NCI-H82 treated with DMSO at 0.1 percent for 48 hours (cell line): ENCODE data around the gene HTR2B.
"Not testable (repeated sequence)": the region's sequence is repeated elsewhere in the genome, so short reads cannot be mapped to it uniquely, and the experiment has no call there.

Source experiments
- DNase-seq: peaks from one replicate; lab custom pipeline; 2025; ENCODE audit not compliant: unreplicated experiment; lab: John Stamatoyannopoulos, UW

Gene HTR2B

GRCh38 chr2:231099918-231100317, 24.9 kb downstream of the HTR2B start:
- no peak for DNase-seq

- no peak for DNase-seq
Observed at GRCh38 chr2:231094736-231095346, 30.0 kb downstream of the HTR2B start.

- no peak for DNase-seq
Observed at GRCh38 chr2:231093933-231094332, 30.9 kb downstream of the HTR2B start.

GRCh38 chr2:231088754-231089153, 36.1 kb downstream of the HTR2B start:
- DNase-seq, result no peak

- DNase-seq, result no peak
Observed at GRCh38 chr2:231084565-231084964, 40.3 kb downstream of the HTR2B start.

GRCh38 chr2:231069379-231070054, 55.3 kb downstream of the HTR2B start:
- no peak for DNase-seq

- no peak for DNase-seq
Observed at GRCh38 chr2:231068525-231069222, 56.2 kb downstream of the HTR2B start.

- DNase-seq, result not testable (repeated sequence)
Observed at GRCh38 chr2:231067531-231067930, 57.3 kb downstream of the HTR2B start.

GRCh38 chr2:231065966-231066365, 58.9 kb downstream of the HTR2B start:
- DNase-seq, result no peak

GRCh38 chr2:231063347-231063746, 61.5 kb downstream of the HTR2B start:
- DNase-seq, result no peak

- no peak for DNase-seq
Observed at GRCh38 chr2:231062776-231063175, 62.1 kb downstream of the HTR2B start.

- no peak for DNase-seq
Observed at GRCh38 chr2:231059756-231060155, 65.1 kb downstream of the HTR2B start.

- DNase-seq, result no peak
Observed at GRCh38 chr2:231058761-231059550, 65.9 kb downstream of the HTR2B start.
